Effector memory CD8-positive, alpha-beta T cell (primary cell): ENCODE data around the gene SEMA5B.
A peak's percentile ranks its signal among the peaks of the same experiment; 100 is the strongest.

Source experiments
- ATAC-seq: fragments of 150-1000 bp; cut with Tn5 transposase; replicated peaks from 2 replicates; pipeline ENCODE4 v1.10.0; 2021; ENCODE audit warnings: mild to moderate bottlenecking, moderate library complexity
- DNase-seq, 3 experiments: peaks; one replicate each; pipeline ENCODE4 v3.0.0; 2021
- H3K27ac Mint-ChIP-seq, 2 donors: one replicate each; pipeline ENCODE4 v1.8.0; 2022; ENCODE audit warnings: mild to moderate bottlenecking in 2 of 2, mixed read lengths in 2 of 2, moderate library complexity in 2 of 2
- H3K27me3 Mint-ChIP-seq, 2 donors: one replicate each; pipeline ENCODE4 v1.8.0; 2022; ENCODE audit warnings: mixed read lengths in 2 of 2
- H3K36me3 Mint-ChIP-seq: one replicate; pipeline ENCODE4 v1.8.0; 2022; ENCODE audit warnings: mild to moderate bottlenecking, moderate library complexity, mixed read lengths; ENCODE audit not compliant: insufficient read depth
- H3K4me1 Mint-ChIP-seq, 2 donors: one replicate each; pipeline ENCODE4 v1.8.0; 2022; ENCODE audit warnings: low read depth in 2 of 2, mixed read lengths in 2 of 2
- H3K4me3 Mint-ChIP-seq, 2 donors: one replicate each; pipeline ENCODE4 v1.8.0; 2022; ENCODE audit warnings: mild to moderate bottlenecking in 2 of 2, mixed read lengths in 2 of 2, moderate library complexity in 2 of 2
- H3K9me3 Mint-ChIP-seq, 2 donors: one replicate each; pipeline ENCODE4 v1.8.0; 2022; ENCODE audit warnings: mixed read lengths in 2 of 2

The SEMA5B gene

GRCh38 chr3:122943828-122944190 is 83.8 kb downstream of the SEMA5B start:
- Mint-ChIP-seq H3K27ac (peak overlapping the region in 1 of 2 donors; percentile 54), H3K4me1 (peaks cover 12 to 19% of the 10 kb centered on the region in 2 donors), H3K4me3 (no peak overlapping the region), H3K9me3 (no peaks in the 10 kb centered on the region), H3K27me3 (peaks cover 8 to 21% of the 10 kb centered on the region in 2 donors), H3K36me3 (no peaks in the 10 kb centered on the region)
- ATAC-seq (no peak), DNase-seq (no peak)

- Mint-ChIP-seq H3K36me3 (no peaks in the 10 kb centered on the region), H3K27ac (no peak overlapping the region), H3K9me3 (no peaks in the 10 kb centered on the region), H3K4me1 (peaks cover 12 to 19% of the 10 kb centered on the region in 2 donors), H3K4me3 (no peak overlapping the region), H3K27me3 (peaks cover 8 to 24% of the 10 kb centered on the region in 2 donors)
- DNase-seq = no peak
- no peak for ATAC-seq
Observed at GRCh38 chr3:122942937-122943827, 84.4 kb downstream of the SEMA5B start.

GRCh38 chr3:122942239-122942638 is 85.3 kb downstream of the SEMA5B start:
- peaks cover 14 to 32% of the 10 kb centered on the region in 2 donors for H3K27me3 Mint-ChIP-seq

GRCh38 chr3:122941228-122942206 is 86.0 kb downstream of the SEMA5B start:
- Mint-ChIP-seq H3K4me1 (peaks cover 12 to 22% of the 10 kb centered on the region in 2 donors), H3K27ac (no peak overlapping the region), H3K4me3 (peak overlapping the region; percentile 37 to 39), H3K36me3 (no peaks in the 10 kb centered on the region), H3K27me3 (peaks cover 14 to 35% of the 10 kb centered on the region in 2 donors), H3K9me3 (no peaks in the 10 kb centered on the region)
- DNase-seq = peak; percentile 4 to 30 (median 14)
- ATAC-seq = peak; percentile 94

More at GRCh38 chr3:122942239-122942638, 85.3 kb downstream of the SEMA5B start:
- DNase-seq = no peak
- Mint-ChIP-seq H3K4me3 (no peak overlapping the region), H3K27ac (no peak overlapping the region), H3K36me3 (no peaks in the 10 kb centered on the region), H3K9me3 (no peaks in the 10 kb centered on the region), H3K4me1 (peaks cover 12 to 22% of the 10 kb centered on the region in 2 donors)
- ATAC-seq = no peak

DNA sequence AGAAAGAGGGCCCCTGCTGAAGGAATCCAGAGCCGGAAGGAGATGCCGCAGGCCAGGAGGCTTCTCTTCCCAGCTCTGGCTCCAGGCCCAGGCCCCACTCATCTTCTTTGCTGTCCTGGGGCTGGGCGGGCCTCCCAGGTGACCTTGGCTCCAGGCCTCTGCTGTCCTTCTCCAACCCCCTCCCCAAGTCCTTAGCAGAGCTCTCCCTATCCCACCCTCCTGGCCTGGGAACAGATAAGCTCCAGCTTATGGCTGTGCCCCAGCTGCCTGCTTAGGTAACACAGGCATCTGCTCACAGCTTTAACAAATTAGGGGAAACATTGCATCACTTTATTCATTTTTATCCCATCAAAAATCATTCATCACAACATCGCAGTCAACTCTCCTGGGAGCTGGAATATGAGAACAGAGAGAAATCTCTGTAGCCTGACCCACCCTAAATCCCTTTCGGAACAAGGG is 86.9 kb downstream of the SEMA5B start:
- no peak overlapping the region for H3K27ac Mint-ChIP-seq
- ATAC-seq (no peak), DNase-seq (no peak)
- H3K4me1 Mint-ChIP-seq = peaks cover 12 to 22% of the 10 kb centered on the region in 2 donors
- H3K4me3 Mint-ChIP-seq = peak overlapping the region; percentile 37 to 39
- H3K9me3 Mint-ChIP-seq = no peaks in the 10 kb centered on the region
- H3K36me3 Mint-ChIP-seq = no peaks in the 10 kb centered on the region
- H3K27me3 Mint-ChIP-seq = peaks cover 19 to 43% of the 10 kb centered on the region in 2 donors

- Mint-ChIP-seq H3K4me3 (no peak overlapping the region), H3K9me3 (no peaks in the 10 kb centered on the region)
Observed at GRCh38 chr3:122938783-122939425, 88.7 kb downstream of the SEMA5B start.

GRCh38 chr3:122937745-122938144 is 89.8 kb downstream of the SEMA5B start:
- peaks cover 11 to 43% of the 10 kb centered on the region in 2 donors for H3K27me3 Mint-ChIP-seq
- DNase-seq = no peak
- no peak for ATAC-seq
- H3K9me3 Mint-ChIP-seq = no peaks in the 10 kb centered on the region
- H3K36me3 Mint-ChIP-seq = no peaks in the 10 kb centered on the region
- H3K27ac Mint-ChIP-seq = no peak overlapping the region
- no peak overlapping the region for H3K4me3 Mint-ChIP-seq
- H3K4me1 Mint-ChIP-seq = peaks cover 12 to 20% of the 10 kb centered on the region in 2 donors

More at GRCh38 chr3:122938783-122939425, 88.7 kb downstream of the SEMA5B start:
- ATAC-seq (no peak), DNase-seq (no peak)
- Mint-ChIP-seq H3K4me1 (peaks cover 12 to 20% of the 10 kb centered on the region in 2 donors), H3K27ac (no peak overlapping the region), H3K27me3 (peaks cover 15 to 41% of the 10 kb centered on the region in 2 donors), H3K36me3 (no peaks in the 10 kb centered on the region)

DNA sequence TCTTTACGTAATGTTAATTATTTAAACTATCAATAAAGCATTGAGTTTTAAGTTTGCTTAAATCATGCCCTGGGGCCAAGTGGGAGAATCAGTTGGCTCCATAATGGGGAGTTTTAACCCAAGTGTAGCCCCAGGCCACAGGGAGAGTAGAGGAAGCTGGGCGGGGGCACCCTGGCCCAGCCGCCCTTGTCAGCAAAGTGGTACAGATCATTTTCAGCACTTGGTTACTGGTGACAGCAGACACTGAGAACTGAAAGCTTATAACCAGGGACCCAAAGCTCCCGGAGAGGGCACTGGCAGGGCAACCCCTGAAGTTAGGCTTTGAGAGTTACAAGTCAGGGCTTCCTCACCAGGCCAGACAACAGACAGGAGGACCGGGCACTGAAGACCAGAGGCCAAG is 90.6 kb downstream of the SEMA5B start:
- Mint-ChIP-seq H3K27ac (no peak overlapping the region), H3K4me1 (peaks cover 12 to 17% of the 10 kb centered on the region in 2 donors), H3K36me3 (no peaks in the 10 kb centered on the region), H3K9me3 (no peaks in the 10 kb centered on the region), H3K27me3 (peaks cover 11 to 44% of the 10 kb centered on the region in 2 donors), H3K4me3 (no peak overlapping the region)
- ATAC-seq (no peak), DNase-seq (no peak)

GRCh38 chr3:122936335-122936734 is 91.2 kb downstream of the SEMA5B start:
- Mint-ChIP-seq H3K27ac (no peak overlapping the region), H3K27me3 (peaks cover 11 to 44% of the 10 kb centered on the region in 2 donors), H3K9me3 (no peaks in the 10 kb centered on the region), H3K36me3 (no peaks in the 10 kb centered on the region), H3K4me1 (peaks cover 7 to 17% of the 10 kb centered on the region in 2 donors), H3K4me3 (no peak overlapping the region)
- DNase-seq = no peak
- no peak for ATAC-seq

GRCh38 chr3:122934251-122934650 is 93.3 kb downstream of the SEMA5B start:
- peaks cover 11 to 33% of the 10 kb centered on the region in 2 donors for H3K27me3 Mint-ChIP-seq
- H3K36me3 Mint-ChIP-seq = no peaks in the 10 kb centered on the region
- H3K9me3 Mint-ChIP-seq = no peaks in the 10 kb centered on the region
- no peak overlapping the region for H3K4me3 Mint-ChIP-seq
- DNase-seq (no peak), ATAC-seq (no peak)
- peaks cover 0 to 3% of the 10 kb centered on the region in 2 donors for H3K4me1 Mint-ChIP-seq
- H3K27ac Mint-ChIP-seq = no peak overlapping the region

- DNase-seq = no peak
- Mint-ChIP-seq H3K27me3 (peaks cover 13 to 38% of the 10 kb centered on the region in 2 donors), H3K36me3 (no peaks in the 10 kb centered on the region), H3K9me3 (no peaks in the 10 kb centered on the region), H3K4me1 (no peaks in the 10 kb centered on the region), H3K27ac (no peak overlapping the region), H3K4me3 (no peak overlapping the region)
- no peak for ATAC-seq
Observed at GRCh38 chr3:122932251-122932967, 95.2 kb downstream of the SEMA5B start.

DNA sequence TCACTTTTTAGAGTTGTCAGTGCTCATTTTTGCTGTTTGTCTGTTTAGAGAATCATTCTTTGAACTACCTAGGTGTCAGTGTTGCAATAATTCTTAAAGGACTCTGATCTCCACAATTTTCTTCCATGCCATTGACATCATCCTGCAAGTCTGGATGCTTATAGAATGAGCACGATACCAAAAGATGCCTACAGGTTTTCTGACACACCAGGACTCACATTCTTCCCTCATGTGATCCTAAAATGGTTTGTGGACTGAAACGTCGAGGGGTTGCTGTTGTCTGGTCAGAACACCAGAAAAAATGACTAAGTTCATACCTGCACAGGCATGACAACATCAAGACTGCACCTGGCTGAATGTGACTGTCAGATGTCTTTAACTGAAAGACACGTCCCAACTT is 95.9 kb downstream of the SEMA5B start:
- Mint-ChIP-seq H3K9me3 (no peaks in the 10 kb centered on the region), H3K4me1 (no peaks in the 10 kb centered on the region), H3K36me3 (no peaks in the 10 kb centered on the region), H3K27ac (no peak overlapping the region), H3K4me3 (no peak overlapping the region), H3K27me3 (peaks cover 13 to 36% of the 10 kb centered on the region in 2 donors)
- ATAC-seq = no peak
- DNase-seq = no peak
